KG1 (cell line): ENCODE data around the gene TMEM62.
A peak's percentile ranks its signal among the peaks of the same experiment; 100 is the strongest.
"Not testable (repeated sequence)": the region's sequence is repeated elsewhere in the genome, so short reads cannot be mapped to it uniquely, and the experiment has no call there.

Experiments
- DNase-seq: peaks from one replicate; lab custom pipeline; 2025; lab: John Stamatoyannopoulos, UW

TMEM62 gene

DNA sequence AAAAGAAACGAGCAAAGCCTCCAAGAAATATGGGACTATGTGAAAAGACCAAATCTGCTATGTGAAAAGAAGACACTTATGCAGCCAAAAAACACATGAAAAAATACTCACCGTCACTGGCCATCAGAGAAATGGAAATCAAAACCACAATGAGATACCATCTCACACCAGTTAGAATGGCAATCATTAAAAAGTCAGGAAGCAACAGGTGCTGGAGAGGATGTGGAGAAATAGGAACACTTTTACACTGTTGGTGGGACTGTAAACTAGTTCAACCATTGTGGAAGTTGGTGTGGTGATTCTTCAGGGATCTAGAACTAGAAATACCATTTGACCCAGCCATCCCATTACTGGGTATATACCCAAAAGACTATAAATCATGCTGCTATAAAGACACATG is 43.8 kb downstream of the TMEM62 start:
- not testable (repeated sequence) for DNase-seq

DNA sequence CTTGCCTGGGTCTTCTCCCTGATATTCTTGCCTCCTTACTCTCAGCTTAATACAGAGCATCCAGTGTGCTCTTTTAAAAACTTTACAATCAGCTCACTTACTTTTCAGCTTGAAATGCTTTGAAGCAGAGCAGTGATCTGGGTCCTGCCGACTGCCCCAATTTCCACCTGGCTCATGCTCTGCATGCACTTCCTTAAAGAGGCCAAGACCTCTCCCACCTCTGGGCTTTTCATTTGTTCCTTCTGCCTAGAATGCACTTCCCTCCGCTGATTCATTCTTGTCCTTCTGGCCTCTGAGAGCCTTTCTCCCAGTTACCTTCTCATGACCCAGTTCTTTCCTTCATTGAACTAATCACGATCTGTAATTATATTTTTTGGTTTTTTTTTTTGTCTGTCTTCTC is 49.9 kb downstream of the TMEM62 start:
- no peak for DNase-seq

DNA sequence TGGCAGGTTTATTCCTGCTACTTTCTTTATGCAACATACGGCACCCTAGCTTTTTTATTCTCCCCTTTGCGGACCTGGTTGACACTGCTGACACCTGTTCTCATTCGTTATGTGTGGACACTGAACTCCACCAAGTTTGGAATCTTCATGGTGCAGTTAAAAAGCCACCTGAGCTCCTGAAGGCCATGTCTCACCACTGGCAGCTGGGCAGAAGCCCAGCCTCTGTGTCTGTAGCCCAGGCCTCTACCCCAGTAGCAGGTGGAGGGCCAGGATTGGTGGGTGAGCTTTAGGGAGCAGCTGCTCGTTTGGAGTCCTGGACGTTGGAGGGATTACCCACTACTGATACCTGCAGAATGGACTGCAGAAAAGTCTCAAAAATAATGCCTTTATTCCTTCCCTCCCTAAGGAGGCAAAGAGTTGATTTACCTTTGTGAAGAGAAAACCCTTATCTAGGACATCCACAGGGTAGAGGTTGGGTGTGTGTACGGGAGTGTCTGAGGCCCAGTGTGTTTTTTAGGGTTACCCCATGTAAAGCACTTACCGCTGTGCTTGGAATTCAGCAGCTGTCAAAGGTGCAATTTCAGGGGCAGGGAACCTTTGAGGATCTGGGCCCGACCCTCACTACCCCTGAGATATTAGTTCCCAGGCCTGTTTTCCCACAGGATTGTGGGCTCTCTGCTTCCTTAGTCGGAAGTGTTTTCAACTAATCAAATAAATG is 51.2 kb downstream of the TMEM62 start:
- DNase-seq: no peak

DNA sequence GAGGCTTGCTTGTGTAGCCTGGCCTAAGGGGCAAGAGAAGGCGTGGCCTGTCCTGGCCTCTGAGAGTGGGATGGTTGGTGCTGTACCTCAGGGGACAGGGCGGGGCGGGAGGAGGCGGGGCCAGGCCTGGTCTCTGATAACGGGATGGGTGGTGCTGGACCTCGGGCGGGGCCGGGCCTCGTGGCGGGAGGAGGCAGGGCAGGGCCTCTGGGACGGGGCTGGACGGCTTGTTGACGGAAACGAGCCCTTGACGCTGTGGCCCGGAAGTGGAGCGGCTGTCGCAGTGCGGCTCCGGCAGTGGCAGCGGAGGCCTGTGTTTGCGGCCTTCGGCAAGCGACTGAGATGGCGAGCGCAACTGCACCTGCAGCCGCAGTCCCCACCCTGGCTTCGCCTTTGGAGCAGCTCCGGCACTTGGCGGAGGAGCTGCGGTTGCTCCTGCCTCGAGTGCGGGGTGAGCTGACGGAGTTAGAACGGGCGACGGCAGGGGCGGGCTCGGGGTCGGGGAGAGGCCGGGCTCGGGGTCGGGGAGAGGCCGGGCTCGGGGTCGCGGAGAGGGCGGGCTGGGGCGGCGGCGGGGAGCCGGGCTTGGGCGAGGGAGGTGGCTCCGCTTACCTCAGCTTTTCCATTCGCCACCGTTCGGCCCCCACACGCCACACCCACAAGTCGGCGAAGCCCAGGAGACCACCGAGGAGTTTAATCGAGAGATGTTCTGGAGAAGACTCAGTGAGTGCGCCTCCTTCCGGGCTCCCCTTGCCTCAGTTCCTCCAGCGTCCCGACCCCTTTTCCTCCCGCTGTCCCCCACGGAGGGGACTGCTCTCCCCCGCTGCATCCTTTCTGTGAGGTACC is 52.0 kb downstream of the TMEM62 start, which contains the start of gene CCNDBP1:
TSS of gene CCNDBP1 (plus strand) at position 247 of the 846 bp plus-strand sequence. CDS start at position 343, 96 bp downstream.
- peak; percentile 76 for DNase-seq

GRCh38 chr15:43186003-43186353 is 52.6 kb downstream of the TMEM62 start:
- peak; percentile 24 for DNase-seq

DNA sequence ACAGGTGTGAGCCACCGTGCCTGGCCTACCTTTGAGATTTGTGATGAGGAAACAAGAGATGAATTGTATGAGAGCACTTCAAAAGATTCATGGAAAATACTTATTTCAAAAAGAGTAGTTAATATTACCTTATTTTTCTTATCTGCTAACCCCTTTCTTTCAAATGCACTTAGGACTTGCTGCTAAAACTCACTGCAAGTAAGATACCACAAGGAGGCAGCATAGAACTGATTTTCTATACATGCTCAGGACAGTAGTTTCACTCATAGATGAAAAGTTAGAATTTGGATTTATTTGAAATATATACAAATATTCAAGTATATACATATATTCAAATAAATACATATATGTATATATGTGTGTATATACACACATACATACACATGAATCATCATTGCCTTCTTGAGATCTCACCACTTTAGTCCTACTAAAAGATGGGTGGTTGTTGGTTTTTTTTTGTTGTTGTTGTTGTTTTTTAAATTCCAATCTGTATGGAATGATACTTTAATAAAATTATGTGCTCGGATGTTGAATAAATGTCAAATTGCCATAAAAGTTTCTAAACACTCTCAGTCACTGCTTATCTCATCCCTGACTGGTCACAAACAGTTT is 54.3 kb downstream of the TMEM62 start:
- no peak for DNase-seq

GRCh38 chr15:43189296-43189695 is 55.9 kb downstream of the TMEM62 start:
- no peak for DNase-seq

GRCh38 chr15:43190178-43190577 is 56.8 kb downstream of the TMEM62 start:
- no peak for DNase-seq

DNA sequence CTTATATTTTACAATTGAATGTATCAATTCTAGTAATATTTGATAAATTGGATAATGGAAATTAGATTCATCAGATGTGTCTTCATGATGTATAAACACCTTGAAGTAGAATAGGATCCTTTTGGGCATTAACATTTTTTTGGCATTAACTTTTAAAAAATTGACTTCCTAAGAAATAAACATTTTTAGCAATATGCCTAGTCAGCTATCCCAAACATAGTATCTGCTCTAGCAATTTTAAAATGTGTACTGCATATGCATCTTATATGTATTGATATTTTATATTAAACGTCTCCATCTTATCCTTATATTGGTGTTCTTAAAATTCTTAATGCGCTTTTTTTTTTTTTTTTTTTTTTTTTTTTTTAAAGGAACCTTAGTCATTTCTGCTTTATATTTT is 60.3 kb downstream of the TMEM62 start:
- no peak for DNase-seq

GRCh38 chr15:43194795-43195194 is 61.4 kb downstream of the TMEM62 start:
- no peak for DNase-seq

DNA sequence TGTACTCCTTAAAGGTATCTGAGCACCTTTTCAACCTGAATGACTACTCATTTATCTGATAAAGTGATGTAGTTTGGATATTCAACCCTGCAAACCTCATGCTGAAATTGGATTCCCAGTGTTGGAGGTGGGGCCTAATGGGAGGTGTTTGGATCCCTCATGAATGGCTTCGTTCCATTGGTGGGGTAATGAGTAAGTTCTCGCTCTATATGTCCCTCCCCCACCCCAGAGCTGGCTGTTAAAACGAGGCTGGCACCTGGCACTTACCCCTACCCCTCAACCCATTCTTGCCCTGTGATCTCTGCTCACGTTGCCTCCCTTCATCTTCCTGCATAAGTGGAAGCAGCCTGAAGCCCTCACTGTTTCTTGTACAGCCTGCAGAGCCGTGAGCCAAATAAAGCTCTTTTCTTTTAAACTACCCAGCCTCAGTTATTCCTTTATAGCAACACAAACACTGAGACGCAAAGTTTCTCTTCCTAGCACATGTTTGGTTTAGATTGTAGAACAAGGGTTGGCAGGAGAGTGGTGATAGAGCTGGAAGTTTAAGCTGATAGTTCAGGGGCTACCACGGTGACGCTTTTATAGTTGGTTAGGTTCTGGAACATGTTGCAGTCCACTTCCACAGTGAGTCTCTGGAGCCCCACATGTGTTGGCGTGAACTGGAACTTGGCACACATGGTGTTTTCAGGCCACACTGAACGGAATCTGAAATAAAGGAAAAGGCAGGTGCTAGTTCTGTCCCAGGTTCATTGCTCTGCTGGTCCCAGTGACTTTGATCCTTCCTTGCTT is 63.6 kb downstream of the TMEM62 start:
- no peak for DNase-seq

DNA sequence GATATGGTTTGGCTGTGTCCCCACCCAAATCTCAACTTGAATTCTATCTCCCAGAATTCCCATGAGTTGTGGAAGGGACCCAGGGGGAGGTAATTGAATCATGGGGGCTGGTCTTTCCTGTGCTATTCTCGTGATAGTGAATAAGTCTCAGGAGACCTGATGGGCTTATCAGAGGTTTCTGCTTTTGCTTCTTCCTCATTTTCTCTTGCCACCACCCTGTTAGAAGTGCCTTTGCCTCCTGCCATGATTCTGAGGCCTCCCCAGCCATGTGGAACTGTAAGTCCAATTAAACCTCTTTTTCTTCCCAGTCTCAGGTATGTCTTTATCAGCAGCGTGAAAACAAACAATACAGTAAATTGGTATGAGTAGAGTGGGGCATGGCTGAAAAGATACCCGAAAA is 64.4 kb downstream of the TMEM62 start:
- DNase-seq: not testable (repeated sequence)

- DNase-seq: not testable (repeated sequence)
Observed at GRCh38 chr15:43198556-43198955, 65.2 kb downstream of the TMEM62 start.

- DNase-seq: no peak
Observed at GRCh38 chr15:43198992-43199391, 65.6 kb downstream of the TMEM62 start.

DNA sequence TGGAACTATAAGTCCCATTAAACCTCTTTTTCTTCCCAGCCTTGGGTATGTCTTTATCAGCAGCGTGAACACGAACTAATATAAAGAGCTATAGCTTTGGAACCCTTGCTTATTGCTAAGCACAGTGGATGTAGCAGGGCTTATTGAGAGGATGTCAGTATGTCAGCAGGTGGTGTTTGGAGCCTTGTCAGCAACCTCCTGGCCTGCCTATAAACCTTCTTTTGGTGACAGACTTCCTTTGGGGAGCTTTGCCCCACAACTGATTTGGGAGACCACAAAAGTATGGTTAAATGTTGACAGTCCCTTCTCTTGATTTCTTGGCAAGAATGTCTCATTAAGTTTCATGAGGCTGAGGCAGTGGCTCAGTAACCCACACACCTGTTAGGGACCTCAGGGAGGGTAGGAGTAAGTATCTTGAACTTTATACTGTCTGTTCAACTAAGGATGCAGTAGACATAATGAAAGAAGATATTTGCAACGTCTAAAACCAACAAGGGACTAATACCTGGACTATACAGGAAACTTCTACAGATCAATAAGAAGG is 66.6 kb downstream of the TMEM62 start:
- no peak for DNase-seq

- DNase-seq: peak; percentile 9
Observed at GRCh38 chr15:43204016-43204901, 70.9 kb downstream of the TMEM62 start.

DNA sequence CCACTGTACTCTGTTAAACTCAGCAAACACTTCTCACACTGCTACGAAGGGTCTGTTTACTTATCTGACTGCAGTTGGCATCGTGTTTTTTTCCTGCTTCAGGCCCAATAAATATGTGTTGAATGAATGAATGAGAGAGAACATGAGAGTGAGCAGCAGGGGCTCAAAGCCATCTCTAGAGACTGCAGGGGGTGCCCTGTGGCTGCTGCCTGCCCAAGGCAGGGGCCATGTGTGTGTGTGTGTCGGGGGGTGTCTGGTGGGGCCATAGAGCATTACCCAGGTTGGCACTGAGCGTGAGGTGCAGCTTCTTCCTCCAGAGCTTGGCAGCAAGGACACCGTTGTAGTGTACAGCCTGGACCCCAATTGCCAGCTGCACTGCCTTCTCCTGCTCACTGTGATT is 72.7 kb downstream of the TMEM62 start:
- no peak for DNase-seq

DNA sequence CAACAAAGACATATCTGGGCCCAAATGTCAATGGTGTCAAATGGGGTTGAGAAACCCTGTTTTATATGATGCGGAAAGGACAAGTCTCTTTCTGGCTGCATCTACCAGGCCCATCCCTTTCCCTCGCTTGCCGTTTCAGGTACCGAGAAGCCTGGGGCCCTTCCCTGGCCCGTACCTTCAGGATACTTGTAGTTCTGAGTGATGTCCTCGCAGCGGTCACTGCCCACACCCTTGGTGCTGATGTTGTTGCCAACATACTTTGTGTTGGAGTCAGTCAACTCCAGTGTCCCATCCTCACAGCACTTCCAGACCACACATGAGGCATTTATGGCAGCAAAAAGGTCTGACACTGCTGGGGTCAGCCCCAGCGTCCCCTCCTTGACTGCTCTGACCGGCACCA is 73.6 kb downstream of the TMEM62 start:
- no peak for DNase-seq

DNA sequence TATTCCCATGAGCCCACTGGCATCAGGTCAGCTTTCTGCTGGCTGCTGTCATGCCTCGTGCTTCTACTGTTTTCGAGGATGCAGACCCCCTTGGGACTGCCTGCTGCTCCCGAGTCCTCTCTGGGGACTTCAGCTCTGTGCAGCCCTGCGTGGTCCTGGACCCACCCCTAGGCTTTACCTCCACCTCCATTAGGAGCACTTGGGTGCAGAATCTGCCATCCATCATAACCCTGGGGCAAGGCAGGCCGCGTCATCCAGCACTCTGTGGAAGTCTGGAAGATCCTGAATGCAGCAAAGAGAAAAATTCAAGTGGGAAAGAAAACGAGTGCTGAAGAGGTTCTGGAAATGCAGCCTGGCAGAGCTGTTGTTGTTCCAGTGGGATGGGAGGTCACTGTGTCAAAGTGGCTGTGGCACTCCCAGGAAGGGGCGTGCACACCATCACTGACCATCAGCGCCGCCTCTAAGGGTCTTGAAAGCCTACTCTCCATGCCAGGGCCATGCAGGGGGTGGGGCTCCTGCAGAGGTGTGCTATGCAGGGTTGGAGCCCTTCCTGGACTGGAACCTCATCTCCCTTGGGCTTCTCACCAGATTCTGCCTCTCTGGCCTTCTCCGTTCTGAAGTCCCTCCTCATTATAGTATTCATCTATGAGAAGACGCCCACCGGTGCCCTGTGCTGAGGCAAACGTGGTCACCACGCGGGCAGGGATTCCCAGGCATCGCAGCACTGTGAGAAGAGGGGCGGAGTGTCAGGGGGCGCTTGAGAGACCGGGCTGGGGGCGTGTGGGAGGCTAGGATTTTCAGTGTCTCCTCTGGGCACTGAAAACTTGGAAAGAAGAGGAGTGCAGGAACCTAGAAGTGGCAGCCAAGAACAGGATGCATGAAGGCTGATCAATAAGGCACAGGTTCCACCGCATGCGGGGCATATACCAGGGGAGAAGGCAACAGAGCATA is 74.9 kb downstream of the TMEM62 start:
- no peak for DNase-seq
